Esophagus squamous epithelium (tissue), 5 donors: Measurements from ENCODE around the gene FHIT. TPM values are rescaled to one million over a fixed set of nuclear protein-coding genes. Genes with fewer than 3 reads are reported as not detected.

Source experiments
- DNase-seq: peaks from one replicate; lab custom pipeline; 2025; lab: John Stamatoyannopoulos, UW
- H3K27ac ChIP-seq, 4 donors: fragments of 200-600 bp; sonication (generic); one replicate each; pipeline ENCODE4 v1.5.1; 2016 to 2019; ENCODE audit warnings: mild to moderate bottlenecking in 1 of 4
- H3K27me3 ChIP-seq, 4 donors: fragments of 200-600 bp; sonication (generic); 1 replicate in 3 of 4; 2 replicates in 1 of 4; pipeline versions ENCODE4 v1.5.1 to v1.6.0; 2017 to 2021; ENCODE audit warnings: antibody characterized with exemption in 1 of 4
- H3K36me3 ChIP-seq, 3 donors: fragments of 200-600 bp; sonication (generic); one replicate each; pipeline ENCODE4 v1.5.1; 2016 to 2019
- H3K4me1 ChIP-seq, 3 donors: fragments of 200-600 bp; sonication (generic); one replicate each; pipeline ENCODE4 v1.5.1; 2017 to 2019
- H3K4me3 ChIP-seq, 4 donors: fragments of 200-600 bp; sonication (generic); 1 replicate in 3 of 4; 2 replicates in 1 of 4; pipeline ENCODE4 v1.5.1; 2016 to 2019; ENCODE audit warnings: mild to moderate bottlenecking in 2 of 4, moderate library complexity in 1 of 4
- H3K9me3 ChIP-seq, 3 donors: fragments of 200-600 bp; sonication (generic); one replicate each; pipeline ENCODE4 v1.5.1; 2016 to 2019
- CTCF ChIP-seq, 6 experiments: fragments of 450-650 bp in 4 of 6; fragments of 200-600 bp in 2 of 6; sonication (generic) in 2 of 6; IDR thresholded peaks; one replicate each; pipeline ENCODE4 v1.5.1; 2016 to 2019; ENCODE audit warnings: antibody characterized with exemption in 6 of 6, mild to moderate bottlenecking in 4 of 6, moderate library complexity in 4 of 6
- POLR2A ChIP-seq, 4 donors: fragments of 450-650 bp; IDR thresholded peaks; one replicate each; pipeline ENCODE4 v1.6.1; 2017; ENCODE audit warnings: antibody characterized with exemption in 4 of 4, mild to moderate bottlenecking in 4 of 4, moderate library complexity in 3 of 4
- WGBS, 2 donors: methylation state at CpG; one replicate each; pipeline ENCODE4 v1.1.5; 2018; 5-methylcytosine and 5-hydroxymethylcytosine counted together
- intact Hi-C: fragments of 100-400 bp; cut with DNase I; formaldehyde crosslinking; loops from one replicate; pipeline ENCODE4 v1.15.0; 2022
- total RNA-seq, 4 donors: library from RNA; depleted of rRNA; stranded (reverse); fragments of >200 nt; gene quantifications; one replicate each; pipeline ENCODE4 v1.1.0, GENCODE V29; 2016
- donor health status: DM: yes; HTN: yes; CAD: no.

The FHIT gene
- total RNA-seq, 4 donors from 2014 or later, result 0.64 to 5.7 (median 3.1) TPM

- TF ChIP-seq POLR2A (IDR thresholded peaks at IDR 0.05) (no peak), CTCF (IDR thresholded peaks at IDR 0.05) (no peak)
- 78 to 81% methylated on average over 9 of the region's 9 CpGs for WGBS, 2 donors
- Histone ChIP-seq H3K4me1 (no peaks in the 10 kb centered on the region), H3K27ac (no peak overlapping the region), H3K4me3 (no peak overlapping the region), H3K9me3 (peaks cover 0 to 5% (median 0%) of the 10 kb centered on the region in 3 donors), H3K36me3 (no peaks in the 10 kb centered on the region), H3K27me3 (no peaks in the 10 kb centered on the region)
- DNase-seq, result no peak
- intact Hi-C loops, result no loop called here
Observed at GRCh38 chr3:60047426-60048200, 1203.6 kb downstream of the FHIT start.

- Histone ChIP-seq H3K36me3 (no peaks in the 10 kb centered on the region), H3K4me3 (no peak overlapping the region), H3K9me3 (peaks cover 0 to 5% (median 0%) of the 10 kb centered on the region in 3 donors), H3K4me1 (no peaks in the 10 kb centered on the region), H3K27me3 (no peaks in the 10 kb centered on the region), H3K27ac (no peak overlapping the region)
- WGBS, 2 donors, result 56 to 71% methylated on average over 6 of the region's 6 CpGs
- intact Hi-C loops, result no loop called here
- no peak for TF ChIP-seq POLR2A (IDR thresholded peaks at IDR 0.05)
- TF ChIP-seq CTCF (IDR thresholded peaks at IDR 0.05), result no peak
- DNase-seq, result no peak
Observed at GRCh38 chr3:60046210-60046609, 1205.0 kb downstream of the FHIT start.

GRCh38 chr3:60045686-60046085 is 1205.6 kb downstream of the FHIT start:
- Histone ChIP-seq H3K27me3 (no peaks in the 10 kb centered on the region), H3K27ac (no peak overlapping the region), H3K4me3 (no peak overlapping the region), H3K4me1 (no peaks in the 10 kb centered on the region), H3K9me3 (peaks cover 0 to 5% (median 0%) of the 10 kb centered on the region in 3 donors), H3K36me3 (no peaks in the 10 kb centered on the region)
- 90 to 92% methylated on average over 1 of the region's 1 CpG for WGBS, 2 donors
- TF ChIP-seq CTCF (IDR thresholded peaks at IDR 0.05), result no peak
- TF ChIP-seq POLR2A (IDR thresholded peaks at IDR 0.05), result no peak
- DNase-seq, result no peak
- intact Hi-C loops, result no loop called here

- no peaks in the 10 kb centered on the region for H3K9me3 ChIP-seq
- intact Hi-C loops, result no loop called here
- TF ChIP-seq CTCF (IDR thresholded peaks at IDR 0.05) (no peak), POLR2A (IDR thresholded peaks at IDR 0.05) (no peak)
- WGBS, 2 donors, result 88 to 90% methylated on average over 7 of the region's 7 CpGs
- no peak for DNase-seq
- no peak overlapping the region for H3K27ac ChIP-seq
- no peak overlapping the region for H3K4me3 ChIP-seq
- no peaks in the 10 kb centered on the region for H3K27me3 ChIP-seq
- no peaks in the 10 kb centered on the region for H3K36me3 ChIP-seq
- H3K4me1 ChIP-seq, result no peaks in the 10 kb centered on the region
Observed at GRCh38 chr3:60036803-60037202, 1214.4 kb downstream of the FHIT start.

- DNase-seq, result no peak
- no peaks in the 10 kb centered on the region for H3K4me1 ChIP-seq
- H3K9me3 ChIP-seq, result no peaks in the 10 kb centered on the region
- H3K4me3 ChIP-seq, result no peak overlapping the region
- TF ChIP-seq POLR2A (IDR thresholded peaks at IDR 0.05) (no peak), CTCF (IDR thresholded peaks at IDR 0.05) (no peak)
- intact Hi-C loops, result no loop called here
- H3K27ac ChIP-seq, result no peak overlapping the region
- H3K36me3 ChIP-seq, result no peaks in the 10 kb centered on the region
- WGBS, 2 donors, result 60 to 74% methylated on average over 3 of the region's 3 CpGs
- H3K27me3 ChIP-seq, result no peaks in the 10 kb centered on the region
Observed at GRCh38 chr3:60033901-60034453, 1217.3 kb downstream of the FHIT start.
